Liver (tissue), 9 donors: ENCODE results near the gene SNAP47. TPM values are rescaled to one million over a fixed set of nuclear protein-coding genes. Genes with fewer than 3 reads are reported as not detected.

ENCODE experiments used
- DNase-seq: peaks from one replicate; pipeline ENCODE4 v3.0.0-alpha.2; 2017; ENCODE audit warnings: low spot score
- H3K27ac ChIP-seq, 2 donors: one replicate each; pipeline ENCODE4 v1.7.0; 2013; ENCODE audit warnings: inconsistent platforms in 2 of 2, low read length in 2 of 2, control low read depth in 1 of 2, low read depth in 1 of 2, mild to moderate bottlenecking in 1 of 2
- H3K27me3 ChIP-seq, 4 donors: one replicate each; pipeline versions ENCODE4 v1.6.1 to v1.7.0; 2013; ENCODE audit warnings: low read length in 3 of 4, inconsistent platforms in 1 of 4, mild to moderate bottlenecking in 1 of 4, moderate library complexity in 1 of 4; ENCODE audit not compliant: control insufficient read depth in 4 of 4, insufficient read depth in 4 of 4
- H3K36me3 ChIP-seq, 4 donors: one replicate each; pipeline versions ENCODE4 v1.6.1 to v1.7.0; 2013; ENCODE audit warnings: low read length in 3 of 4, mild to moderate bottlenecking in 3 of 4, low read depth in 1 of 4, moderate library complexity in 1 of 4; ENCODE audit not compliant: control insufficient read depth in 4 of 4, insufficient read depth in 3 of 4
- H3K4me1 ChIP-seq, 4 donors: one replicate each; pipeline versions ENCODE4 v1.6.1 to v1.7.0; 2013; ENCODE audit warnings: low read length in 3 of 4, mild to moderate bottlenecking in 3 of 4, moderate library complexity in 1 of 4; ENCODE audit not compliant: control insufficient read depth in 4 of 4, insufficient read depth in 4 of 4
- H3K4me3 ChIP-seq, 3 donors: one replicate each; pipeline versions ENCODE4 v1.6.1 to v1.7.0; 2013; ENCODE audit warnings: low read length in 3 of 3, control low read depth in 1 of 3, low read depth in 1 of 3, mild to moderate bottlenecking in 1 of 3
- H3K9ac ChIP-seq, 2 donors: one replicate each; pipeline ENCODE4 v1.7.0; 2013; ENCODE audit warnings: low read length in 2 of 2, mild to moderate bottlenecking in 2 of 2, moderate library complexity in 2 of 2, control low read depth in 1 of 2, low read depth in 1 of 2
- H3K9me3 ChIP-seq, 4 donors: one replicate each; pipeline versions ENCODE4 v1.6.1 to v1.7.0; 2013; ENCODE audit warnings: low read length in 3 of 4; ENCODE audit not compliant: control insufficient read depth in 4 of 4
- EGR1 ChIP-seq, 2 donors: IDR thresholded peaks; 2 replicates each; pipeline ENCODE4 v1.6.1; 2016 to 2018; ENCODE audit warnings: antibody characterized with exemption in 2 of 2, low read depth in 2 of 2
- FOXA1 ChIP-seq: IDR thresholded peaks from 2 replicates; pipeline ENCODE4 v1.6.1; 2016; ENCODE audit warnings: antibody characterized with exemption
- FOXA2 ChIP-seq: IDR thresholded peaks from 2 replicates; pipeline ENCODE4 v1.6.1; 2016; ENCODE audit warnings: antibody characterized with exemption
- GABPA ChIP-seq, 2 donors: IDR thresholded peaks in 1 of 2; conservative IDR thresholded peaks in 1 of 2; 2 replicates each; pipeline ENCODE4 v1.6.1; 2016; ENCODE audit warnings: antibody characterized with exemption in 2 of 2, mild to moderate bottlenecking in 1 of 2, moderate library complexity in 1 of 2
- HNF4A ChIP-seq, 2 donors: conservative IDR thresholded peaks; 2 replicates each; pipeline ENCODE4 v1.6.1; 2016; ENCODE audit warnings: antibody characterized with exemption in 2 of 2, mild to moderate bottlenecking in 2 of 2
- HNF4G ChIP-seq: IDR thresholded peaks from 2 replicates; pipeline ENCODE4 v1.6.1; 2016; ENCODE audit warnings: antibody characterized with exemption
- JUND ChIP-seq, 2 donors: IDR thresholded peaks; 2 replicates each; pipeline ENCODE4 v1.6.1; 2016; ENCODE audit warnings: antibody characterized with exemption in 2 of 2
- NR2F2 ChIP-seq: IDR thresholded peaks from 2 replicates; pipeline ENCODE4 v1.6.1; 2016; ENCODE audit warnings: antibody characterized with exemption
- RAD21 ChIP-seq, 2 donors: IDR thresholded peaks; 2 replicates each; pipeline ENCODE4 v1.6.1; 2016; ENCODE audit warnings: antibody characterized with exemption in 2 of 2, mild to moderate bottlenecking in 2 of 2
- RXRA ChIP-seq, 2 donors: IDR thresholded peaks; 2 replicates each; pipeline ENCODE4 v1.6.1; 2017 to 2018; ENCODE audit warnings: antibody characterized with exemption in 2 of 2, mild to moderate bottlenecking in 1 of 2
- SP1 ChIP-seq: IDR thresholded peaks from 2 replicates; pipeline ENCODE4 v1.6.1; 2018; ENCODE audit warnings: antibody characterized with exemption, mild to moderate bottlenecking
- TAF1 ChIP-seq: conservative IDR thresholded peaks from 2 replicates; pipeline ENCODE4 v1.6.1; 2016; ENCODE audit warnings: antibody characterized with exemption, mild to moderate bottlenecking
- YY1 ChIP-seq: IDR thresholded peaks from 2 replicates; pipeline ENCODE4 v1.6.1; 2016; ENCODE audit warnings: antibody characterized with exemption, mild to moderate bottlenecking
- WGBS: extraction: QIAGEN DNeasy Blood & Tissue Kit; methylation state at CpG from one replicate; pipeline ENCODE4 v1.1.7; 2013; 5-methylcytosine and 5-hydroxymethylcytosine counted together
- polyA plus RNA-seq, 2 donors: library from polyadenylated mRNA; stranded (reverse) in 1 of 2; unstranded in 1 of 2; fragments of 200-250 nt in 1 of 2; fragments of >200 nt in 1 of 2; fragmentation: Nextera tagmentation in 1 of 2; extraction: Ambion mirVana in 1 of 2; gene quantifications; one replicate each; pipeline versions ENCODE4 v1.2.1 to v1.2.3, GENCODE V29; 2013 to 2015
- total RNA-seq, 2 donors: library from RNA; depleted of rRNA; stranded (reverse); fragments of >200 nt; gene quantifications; one replicate each; pipeline ENCODE4 v1.2.3, GENCODE V29; 2014
- TF ChIP-seq, protein P1 (sequence below): IDR thresholded peaks from 2 replicates; pipeline ENCODE4 v1.6.1; 2016; ENCODE audit warnings: antibody characterized with exemption
- TF ChIP-seq, protein P2 (sequence below): fragments of 150-350 bp; IDR thresholded peaks from 2 replicates; pipeline ENCODE4 v1.5.1; 2017; ENCODE audit warnings: improper control_type of control experiment, low read depth, low read length; ENCODE audit not compliant: missing input control
- TF ChIP-seq, protein P3 (sequence below): IDR thresholded peaks from 2 replicates; pipeline ENCODE4 v1.6.1; 2016; ENCODE audit warnings: antibody characterized with exemption
- TF ChIP-seq, protein P4 (sequence below): IDR thresholded peaks from 2 replicates; pipeline ENCODE4 v1.6.1; 2016; ENCODE audit warnings: antibody characterized with exemption, mild to moderate bottlenecking
- TF ChIP-seq, protein P5 (sequence below): IDR thresholded peaks from 2 replicates; pipeline ENCODE4 v1.6.1; 2016; ENCODE audit warnings: antibody characterized with exemption
- donor health status: healthy.
- donor health status: healthy.
- donor health status: healthy.
- donor health status: healthy.
- donor health status: healthy.

The SNAP47 gene, protein sequence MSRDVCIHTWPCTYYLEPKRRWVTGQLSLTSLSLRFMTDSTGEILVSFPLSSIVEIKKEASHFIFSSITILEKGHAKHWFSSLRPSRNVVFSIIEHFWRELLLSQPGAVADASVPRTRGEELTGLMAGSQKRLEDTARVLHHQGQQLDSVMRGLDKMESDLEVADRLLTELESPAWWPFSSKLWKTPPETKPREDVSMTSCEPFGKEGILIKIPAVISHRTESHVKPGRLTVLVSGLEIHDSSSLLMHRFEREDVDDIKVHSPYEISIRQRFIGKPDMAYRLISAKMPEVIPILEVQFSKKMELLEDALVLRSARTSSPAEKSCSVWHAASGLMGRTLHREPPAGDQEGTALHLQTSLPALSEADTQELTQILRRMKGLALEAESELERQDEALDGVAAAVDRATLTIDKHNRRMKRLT
- total RNA-seq: 10 to 100 TPM; 16.8 to 23.3 TPM
- polyA plus RNA-seq: 10 to 100 TPM; 15.3 to 15.7 TPM

DNA sequence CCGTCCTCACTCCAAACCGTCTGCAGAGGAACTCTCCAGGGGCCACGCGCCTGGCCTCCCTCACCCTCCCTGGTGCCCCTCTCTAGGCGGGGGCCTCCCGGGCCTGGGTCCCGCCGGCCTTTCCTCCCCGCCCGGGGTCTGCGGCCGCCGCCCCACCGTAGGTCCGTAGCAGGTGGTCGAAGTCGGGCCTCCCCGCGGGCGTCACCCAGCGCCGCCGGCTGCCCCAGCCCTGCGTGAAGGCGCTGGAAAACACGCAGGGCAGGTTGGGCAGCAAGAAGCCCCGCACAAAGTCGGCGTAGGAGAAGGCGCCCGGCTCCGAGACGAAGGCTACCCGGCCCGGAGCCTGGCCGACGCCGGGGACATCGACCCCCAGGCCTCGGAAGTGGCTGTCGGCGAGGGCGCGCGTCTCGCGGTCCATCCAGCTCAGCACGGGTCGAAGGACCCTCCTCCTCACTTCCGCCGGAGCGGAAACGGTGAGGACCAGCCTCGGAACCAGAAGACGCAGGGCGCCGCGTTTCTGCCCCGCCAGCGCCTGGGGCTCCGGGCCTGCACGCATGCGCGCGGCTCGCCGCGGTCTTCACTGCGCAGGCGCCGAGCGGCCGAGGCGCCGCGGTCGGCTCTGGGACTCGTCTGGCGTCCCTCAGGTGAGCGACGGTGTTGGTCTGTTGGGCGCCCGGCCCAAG lies at the start of gene SNAP47, which contains the start of gene JMJD4:
TSS of gene SNAP47 (plus strand) at position 580 of the 683 bp plus-strand sequence. CDS start 12,302 bp downstream, outside the sequence.
TSS of gene JMJD4 (minus strand) at position 447 of the 683 bp plus-strand sequence. CDS start at position 418, 29 bp downstream.
- peak within 1 kb of the TSS; percentile 71 to 84 for H3K9ac ChIP-seq
- H3K4me3 ChIP-seq: peak within 1 kb of the TSS; percentile 77 to 91 (median 89)
- DNase-seq: peak; percentile 92
- WGBS: under 1% methylated on average over 83 of the region's 83 CpGs
- peaks cover 19 to 56% (median 47%) of the 10 kb centered on the region in 4 donors for H3K4me1 ChIP-seq
- no peaks in the 10 kb centered on the region for H3K9me3 ChIP-seq
- TF ChIP-seq, protein P1, sequence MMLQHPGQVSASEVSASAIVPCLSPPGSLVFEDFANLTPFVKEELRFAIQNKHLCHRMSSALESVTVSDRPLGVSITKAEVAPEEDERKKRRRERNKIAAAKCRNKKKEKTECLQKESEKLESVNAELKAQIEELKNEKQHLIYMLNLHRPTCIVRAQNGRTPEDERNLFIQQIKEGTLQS: no peak
- TF ChIP-seq, protein P2, sequence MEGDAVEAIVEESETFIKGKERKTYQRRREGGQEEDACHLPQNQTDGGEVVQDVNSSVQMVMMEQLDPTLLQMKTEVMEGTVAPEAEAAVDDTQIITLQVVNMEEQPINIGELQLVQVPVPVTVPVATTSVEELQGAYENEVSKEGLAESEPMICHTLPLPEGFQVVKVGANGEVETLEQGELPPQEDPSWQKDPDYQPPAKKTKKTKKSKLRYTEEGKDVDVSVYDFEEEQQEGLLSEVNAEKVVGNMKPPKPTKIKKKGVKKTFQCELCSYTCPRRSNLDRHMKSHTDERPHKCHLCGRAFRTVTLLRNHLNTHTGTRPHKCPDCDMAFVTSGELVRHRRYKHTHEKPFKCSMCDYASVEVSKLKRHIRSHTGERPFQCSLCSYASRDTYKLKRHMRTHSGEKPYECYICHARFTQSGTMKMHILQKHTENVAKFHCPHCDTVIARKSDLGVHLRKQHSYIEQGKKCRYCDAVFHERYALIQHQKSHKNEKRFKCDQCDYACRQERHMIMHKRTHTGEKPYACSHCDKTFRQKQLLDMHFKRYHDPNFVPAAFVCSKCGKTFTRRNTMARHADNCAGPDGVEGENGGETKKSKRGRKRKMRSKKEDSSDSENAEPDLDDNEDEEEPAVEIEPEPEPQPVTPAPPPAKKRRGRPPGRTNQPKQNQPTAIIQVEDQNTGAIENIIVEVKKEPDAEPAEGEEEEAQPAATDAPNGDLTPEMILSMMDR: no peak
- TF ChIP-seq FOXA2: no peak
- TF ChIP-seq, protein P3, sequence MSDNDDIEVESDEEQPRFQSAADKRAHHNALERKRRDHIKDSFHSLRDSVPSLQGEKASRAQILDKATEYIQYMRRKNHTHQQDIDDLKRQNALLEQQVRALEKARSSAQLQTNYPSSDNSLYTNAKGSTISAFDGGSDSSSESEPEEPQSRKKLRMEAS: no peak
- no peak for TF ChIP-seq EGR1 (IDR thresholded peaks at IDR 0.05; ENCODE audit: low read depth in 2 of 2)
- TF ChIP-seq TAF1: no peak
- TF ChIP-seq, protein P4, sequence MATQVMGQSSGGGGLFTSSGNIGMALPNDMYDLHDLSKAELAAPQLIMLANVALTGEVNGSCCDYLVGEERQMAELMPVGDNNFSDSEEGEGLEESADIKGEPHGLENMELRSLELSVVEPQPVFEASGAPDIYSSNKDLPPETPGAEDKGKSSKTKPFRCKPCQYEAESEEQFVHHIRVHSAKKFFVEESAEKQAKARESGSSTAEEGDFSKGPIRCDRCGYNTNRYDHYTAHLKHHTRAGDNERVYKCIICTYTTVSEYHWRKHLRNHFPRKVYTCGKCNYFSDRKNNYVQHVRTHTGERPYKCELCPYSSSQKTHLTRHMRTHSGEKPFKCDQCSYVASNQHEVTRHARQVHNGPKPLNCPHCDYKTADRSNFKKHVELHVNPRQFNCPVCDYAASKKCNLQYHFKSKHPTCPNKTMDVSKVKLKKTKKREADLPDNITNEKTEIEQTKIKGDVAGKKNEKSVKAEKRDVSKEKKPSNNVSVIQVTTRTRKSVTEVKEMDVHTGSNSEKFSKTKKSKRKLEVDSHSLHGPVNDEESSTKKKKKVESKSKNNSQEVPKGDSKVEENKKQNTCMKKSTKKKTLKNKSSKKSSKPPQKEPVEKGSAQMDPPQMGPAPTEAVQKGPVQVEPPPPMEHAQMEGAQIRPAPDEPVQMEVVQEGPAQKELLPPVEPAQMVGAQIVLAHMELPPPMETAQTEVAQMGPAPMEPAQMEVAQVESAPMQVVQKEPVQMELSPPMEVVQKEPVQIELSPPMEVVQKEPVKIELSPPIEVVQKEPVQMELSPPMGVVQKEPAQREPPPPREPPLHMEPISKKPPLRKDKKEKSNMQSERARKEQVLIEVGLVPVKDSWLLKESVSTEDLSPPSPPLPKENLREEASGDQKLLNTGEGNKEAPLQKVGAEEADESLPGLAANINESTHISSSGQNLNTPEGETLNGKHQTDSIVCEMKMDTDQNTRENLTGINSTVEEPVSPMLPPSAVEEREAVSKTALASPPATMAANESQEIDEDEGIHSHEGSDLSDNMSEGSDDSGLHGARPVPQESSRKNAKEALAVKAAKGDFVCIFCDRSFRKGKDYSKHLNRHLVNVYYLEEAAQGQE: no peak
- TF ChIP-seq GABPA (IDR thresholded peaks at IDR 0.05 in 1 of 2, conservative IDR thresholded peaks at IDR 0.05 in 1 of 2): peak; percentile 87 to 95
- no peak for TF ChIP-seq NR2F2
- TF ChIP-seq HNF4G: no peak
- TF ChIP-seq FOXA1: no peak
- peak in 1 of 2 donors; percentile 6 for TF ChIP-seq HNF4A (conservative IDR thresholded peaks at IDR 0.05)
- TF ChIP-seq RAD21 (IDR thresholded peaks at IDR 0.05): peak in 1 of 2 donors; percentile 20
- peak in 1 of 2 donors; percentile 36 for TF ChIP-seq RXRA (IDR thresholded peaks at IDR 0.05)
- no peak for TF ChIP-seq JUND (IDR thresholded peaks at IDR 0.05)
- peak; percentile 14 for TF ChIP-seq SP1
- TF ChIP-seq YY1: no peak
- TF ChIP-seq, protein P5, sequence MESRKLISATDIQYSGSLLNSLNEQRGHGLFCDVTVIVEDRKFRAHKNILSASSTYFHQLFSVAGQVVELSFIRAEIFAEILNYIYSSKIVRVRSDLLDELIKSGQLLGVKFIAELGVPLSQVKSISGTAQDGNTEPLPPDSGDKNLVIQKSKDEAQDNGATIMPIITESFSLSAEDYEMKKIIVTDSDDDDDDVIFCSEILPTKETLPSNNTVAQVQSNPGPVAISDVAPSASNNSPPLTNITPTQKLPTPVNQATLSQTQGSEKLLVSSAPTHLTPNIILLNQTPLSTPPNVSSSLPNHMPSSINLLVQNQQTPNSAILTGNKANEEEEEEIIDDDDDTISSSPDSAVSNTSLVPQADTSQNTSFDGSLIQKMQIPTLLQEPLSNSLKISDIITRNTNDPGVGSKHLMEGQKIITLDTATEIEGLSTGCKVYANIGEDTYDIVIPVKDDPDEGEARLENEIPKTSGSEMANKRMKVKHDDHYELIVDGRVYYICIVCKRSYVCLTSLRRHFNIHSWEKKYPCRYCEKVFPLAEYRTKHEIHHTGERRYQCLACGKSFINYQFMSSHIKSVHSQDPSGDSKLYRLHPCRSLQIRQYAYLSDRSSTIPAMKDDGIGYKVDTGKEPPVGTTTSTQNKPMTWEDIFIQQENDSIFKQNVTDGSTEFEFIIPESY: no peak
- peak within 1 kb of the TSS; percentile 81 to 84 for H3K27ac ChIP-seq
- H3K27me3 ChIP-seq: no peaks in the 10 kb centered on the region
- H3K36me3 ChIP-seq: peaks cover 0 to 17% (median 4%) of the 10 kb centered on the region in 4 donors
